ENCODE data around the gene NAP1L3.

- TF ChIP-seq, protein P1, sequence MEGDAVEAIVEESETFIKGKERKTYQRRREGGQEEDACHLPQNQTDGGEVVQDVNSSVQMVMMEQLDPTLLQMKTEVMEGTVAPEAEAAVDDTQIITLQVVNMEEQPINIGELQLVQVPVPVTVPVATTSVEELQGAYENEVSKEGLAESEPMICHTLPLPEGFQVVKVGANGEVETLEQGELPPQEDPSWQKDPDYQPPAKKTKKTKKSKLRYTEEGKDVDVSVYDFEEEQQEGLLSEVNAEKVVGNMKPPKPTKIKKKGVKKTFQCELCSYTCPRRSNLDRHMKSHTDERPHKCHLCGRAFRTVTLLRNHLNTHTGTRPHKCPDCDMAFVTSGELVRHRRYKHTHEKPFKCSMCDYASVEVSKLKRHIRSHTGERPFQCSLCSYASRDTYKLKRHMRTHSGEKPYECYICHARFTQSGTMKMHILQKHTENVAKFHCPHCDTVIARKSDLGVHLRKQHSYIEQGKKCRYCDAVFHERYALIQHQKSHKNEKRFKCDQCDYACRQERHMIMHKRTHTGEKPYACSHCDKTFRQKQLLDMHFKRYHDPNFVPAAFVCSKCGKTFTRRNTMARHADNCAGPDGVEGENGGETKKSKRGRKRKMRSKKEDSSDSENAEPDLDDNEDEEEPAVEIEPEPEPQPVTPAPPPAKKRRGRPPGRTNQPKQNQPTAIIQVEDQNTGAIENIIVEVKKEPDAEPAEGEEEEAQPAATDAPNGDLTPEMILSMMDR (IDR thresholded peaks at IDR 0.05), result no peak
- no peak for TF ChIP-seq MXD4 (CRISPR knock-in tag; IDR thresholded peaks at IDR 0.05; ENCODE audit: borderline replicate concordance)
- TF ChIP-seq E2F5 (CRISPR knock-in tag; IDR thresholded peaks at IDR 0.05), result no peak
- TF ChIP-seq, protein P2, sequence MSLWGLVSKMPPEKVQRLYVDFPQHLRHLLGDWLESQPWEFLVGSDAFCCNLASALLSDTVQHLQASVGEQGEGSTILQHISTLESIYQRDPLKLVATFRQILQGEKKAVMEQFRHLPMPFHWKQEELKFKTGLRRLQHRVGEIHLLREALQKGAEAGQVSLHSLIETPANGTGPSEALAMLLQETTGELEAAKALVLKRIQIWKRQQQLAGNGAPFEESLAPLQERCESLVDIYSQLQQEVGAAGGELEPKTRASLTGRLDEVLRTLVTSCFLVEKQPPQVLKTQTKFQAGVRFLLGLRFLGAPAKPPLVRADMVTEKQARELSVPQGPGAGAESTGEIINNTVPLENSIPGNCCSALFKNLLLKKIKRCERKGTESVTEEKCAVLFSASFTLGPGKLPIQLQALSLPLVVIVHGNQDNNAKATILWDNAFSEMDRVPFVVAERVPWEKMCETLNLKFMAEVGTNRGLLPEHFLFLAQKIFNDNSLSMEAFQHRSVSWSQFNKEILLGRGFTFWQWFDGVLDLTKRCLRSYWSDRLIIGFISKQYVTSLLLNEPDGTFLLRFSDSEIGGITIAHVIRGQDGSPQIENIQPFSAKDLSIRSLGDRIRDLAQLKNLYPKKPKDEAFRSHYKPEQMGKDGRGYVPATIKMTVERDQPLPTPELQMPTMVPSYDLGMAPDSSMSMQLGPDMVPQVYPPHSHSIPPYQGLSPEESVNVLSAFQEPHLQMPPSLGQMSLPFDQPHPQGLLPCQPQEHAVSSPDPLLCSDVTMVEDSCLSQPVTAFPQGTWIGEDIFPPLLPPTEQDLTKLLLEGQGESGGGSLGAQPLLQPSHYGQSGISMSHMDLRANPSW (CRISPR knock-in tag; conservative IDR thresholded peaks at IDR 0.05; ENCODE audit: low read depth), result no peak
- TF ChIP-seq, protein P3, sequence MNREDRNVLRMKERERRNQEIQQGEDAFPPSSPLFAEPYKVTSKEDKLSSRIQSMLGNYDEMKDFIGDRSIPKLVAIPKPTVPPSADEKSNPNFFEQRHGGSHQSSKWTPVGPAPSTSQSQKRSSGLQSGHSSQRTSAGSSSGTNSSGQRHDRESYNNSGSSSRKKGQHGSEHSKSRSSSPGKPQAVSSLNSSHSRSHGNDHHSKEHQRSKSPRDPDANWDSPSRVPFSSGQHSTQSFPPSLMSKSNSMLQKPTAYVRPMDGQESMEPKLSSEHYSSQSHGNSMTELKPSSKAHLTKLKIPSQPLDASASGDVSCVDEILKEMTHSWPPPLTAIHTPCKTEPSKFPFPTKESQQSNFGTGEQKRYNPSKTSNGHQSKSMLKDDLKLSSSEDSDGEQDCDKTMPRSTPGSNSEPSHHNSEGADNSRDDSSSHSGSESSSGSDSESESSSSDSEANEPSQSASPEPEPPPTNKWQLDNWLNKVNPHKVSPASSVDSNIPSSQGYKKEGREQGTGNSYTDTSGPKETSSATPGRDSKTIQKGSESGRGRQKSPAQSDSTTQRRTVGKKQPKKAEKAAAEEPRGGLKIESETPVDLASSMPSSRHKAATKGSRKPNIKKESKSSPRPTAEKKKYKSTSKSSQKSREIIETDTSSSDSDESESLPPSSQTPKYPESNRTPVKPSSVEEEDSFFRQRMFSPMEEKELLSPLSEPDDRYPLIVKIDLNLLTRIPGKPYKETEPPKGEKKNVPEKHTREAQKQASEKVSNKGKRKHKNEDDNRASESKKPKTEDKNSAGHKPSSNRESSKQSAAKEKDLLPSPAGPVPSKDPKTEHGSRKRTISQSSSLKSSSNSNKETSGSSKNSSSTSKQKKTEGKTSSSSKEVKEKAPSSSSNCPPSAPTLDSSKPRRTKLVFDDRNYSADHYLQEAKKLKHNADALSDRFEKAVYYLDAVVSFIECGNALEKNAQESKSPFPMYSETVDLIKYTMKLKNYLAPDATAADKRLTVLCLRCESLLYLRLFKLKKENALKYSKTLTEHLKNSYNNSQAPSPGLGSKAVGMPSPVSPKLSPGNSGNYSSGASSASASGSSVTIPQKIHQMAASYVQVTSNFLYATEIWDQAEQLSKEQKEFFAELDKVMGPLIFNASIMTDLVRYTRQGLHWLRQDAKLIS (CRISPR knock-in tag; IDR thresholded peaks at IDR 0.05; ENCODE audit: borderline replicate concordance), result no peak
- TF ChIP-seq USF1 (CRISPR knock-in tag; IDR thresholded peaks at IDR 0.05), result no peak
- TF ChIP-seq ATF3 (CRISPR knock-in tag; conservative IDR thresholded peaks at IDR 0.05), result no peak
These were observed 30.3 kb upstream of the NAP1L3 start for GRCh38 chrX:93703701-93704100.

Data from WTC11 (cell line).